CD4-positive, CD25-positive, alpha-beta regulatory T cell (primary cell): ENCODE data around the gene TCIRG1. TPM values are rescaled to one million over a fixed set of nuclear protein-coding genes. Genes with fewer than 3 reads are reported as not detected.

ENCODE experiments used
- ATAC-seq, 2 donors: fragments of 150-1000 bp; cut with Tn5 transposase; one replicate each; pipeline ENCODE4 v1.10.0; 2021; ENCODE audit warnings: low read depth in 2 of 2, moderate number of reproducible peaks in 2 of 2, moderate library complexity in 1 of 2
- DNase-seq, 3 donors: peaks; one replicate each; pipeline versions ENCODE4 v3.0.0 to v3.0.0-alpha.2; 2012 to 2022; ENCODE audit warnings: mixed read lengths in 1 of 3
- H3K27ac ChIP-seq: one replicate; pipeline ENCODE4 v1.7.0; 2013; ENCODE audit warnings: mild to moderate bottlenecking, low read length; ENCODE audit not compliant: insufficient read depth, poor library complexity, severe bottlenecking
- H3K27me3 ChIP-seq: one replicate; pipeline ENCODE4 v1.7.0; 2013; ENCODE audit warnings: low read length; ENCODE audit not compliant: control insufficient read depth, insufficient read depth
- H3K36me3 ChIP-seq: one replicate; pipeline ENCODE4 v1.7.0; 2013; ENCODE audit warnings: mild to moderate bottlenecking, low read length, moderate library complexity; ENCODE audit not compliant: control insufficient read depth, insufficient read depth
- H3K4me1 ChIP-seq: 2 replicates; pipeline ENCODE4 v1.7.0; 2013; ENCODE audit warnings: mild to moderate bottlenecking, low read length; ENCODE audit not compliant: insufficient read depth, control insufficient read depth, poor library complexity, severe bottlenecking
- H3K4me3 ChIP-seq: one replicate; pipeline ENCODE4 v1.7.0; 2013; ENCODE audit warnings: low read depth, mild to moderate bottlenecking, low read length, moderate library complexity
- H3K9me3 ChIP-seq, 2 experiments: 1 replicate in 1 of 2; 2 replicates in 1 of 2; pipeline ENCODE4 v1.7.0; 2013; ENCODE audit warnings: low read length in 2 of 2, mild to moderate bottlenecking in 1 of 2, moderate library complexity in 1 of 2; ENCODE audit not compliant: control insufficient read depth in 2 of 2
- H3K27ac Mint-ChIP-seq, 3 donors: one replicate each; pipeline ENCODE4 v1.8.0; 2020 to 2022; ENCODE audit warnings: mild to moderate bottlenecking in 3 of 3, mixed read lengths in 3 of 3, moderate library complexity in 2 of 3
- H3K27me3 Mint-ChIP-seq: one replicate; pipeline ENCODE4 v1.8.0; 2022; ENCODE audit warnings: mild to moderate bottlenecking, mixed read lengths
- H3K36me3 Mint-ChIP-seq: one replicate; pipeline ENCODE4 v1.8.0; 2020; ENCODE audit warnings: mixed read lengths
- H3K4me1 Mint-ChIP-seq, 4 donors: one replicate each; pipeline ENCODE4 v1.8.0; 2020 to 2022; ENCODE audit warnings: mixed read lengths in 4 of 4, mild to moderate bottlenecking in 1 of 4
- H3K4me3 Mint-ChIP-seq, 4 donors: one replicate each; pipeline ENCODE4 v1.8.0; 2020 to 2022; ENCODE audit warnings: mild to moderate bottlenecking in 4 of 4, mixed read lengths in 4 of 4, moderate library complexity in 3 of 4
- H3K9me3 Mint-ChIP-seq, 7 donors: one replicate each; pipeline ENCODE4 v1.8.0; 2020 to 2022; ENCODE audit warnings: mixed read lengths in 7 of 7, mild to moderate bottlenecking in 3 of 7, moderate library complexity in 2 of 7
- polyA plus RNA-seq, 4 donors: library from polyadenylated mRNA; unstranded; fragments of 300-500 nt; fragmentation: Illumina TruSeq; gene quantifications; one replicate each; pipeline ENCODE4 v1.2.3, GENCODE V29; 2021
- total RNA-seq: library from RNA; stranded (reverse); gene quantifications from one replicate; pipeline ENCODE4 v1.2.3, GENCODE V29; 2022

TCIRG1 gene
- total and polyA plus RNA-seq, 5 donors from 2014 or later: 33.3 to 290 (median 53.9) TPM

DNA sequence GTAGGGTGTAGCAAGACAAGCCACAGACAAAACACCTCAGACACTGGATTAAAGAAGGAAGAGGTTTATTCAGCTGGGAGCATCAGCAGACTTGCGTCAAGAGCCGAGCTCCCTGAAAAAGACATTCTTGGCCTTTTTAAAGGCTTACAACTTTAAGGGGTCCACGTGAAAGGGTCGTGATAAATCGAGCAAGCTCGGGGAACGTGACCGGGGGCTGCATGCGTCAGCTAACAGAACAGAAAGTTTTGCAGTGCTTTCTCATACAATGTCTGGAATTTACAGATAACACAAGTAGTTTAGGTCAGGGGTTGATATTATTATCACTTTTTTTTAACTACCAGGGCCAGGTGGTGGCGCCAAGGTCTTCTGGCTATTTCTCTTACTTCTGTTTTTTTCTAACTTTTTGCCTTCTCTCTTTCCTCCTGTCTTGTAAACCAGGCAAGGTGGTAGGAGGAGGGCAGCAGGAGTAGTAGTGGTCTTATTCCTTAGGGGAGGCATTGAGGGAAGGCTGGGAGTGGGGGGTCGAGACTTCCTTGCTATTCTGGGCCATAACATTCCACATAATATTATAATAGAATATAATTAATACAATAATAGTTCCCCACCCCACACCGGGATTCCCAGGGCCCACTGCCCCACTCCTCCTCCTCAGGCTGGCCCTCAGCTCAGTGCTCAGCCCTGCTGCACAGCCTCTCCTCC, 29.3 kb upstream of the TCIRG1 start:
- peak overlapping the region in 1 of 4 donors; percentile 54 for H3K4me3 Mint-ChIP-seq
- H3K36me3 ChIP-seq: no peaks in the 10 kb centered on the region
- ATAC-seq (no peak), DNase-seq (peak in 1 of 3 donors; percentile 39)
- H3K27ac ChIP-seq: no peak overlapping the region
- peaks cover 5% of the 10 kb centered on the region for H3K27me3 Mint-ChIP-seq
- H3K9me3 Mint-ChIP-seq: peaks cover 0 to 1% (median 0%) of the 10 kb centered on the region in 7 donors
- H3K27ac Mint-ChIP-seq: no peak overlapping the region
- no peaks in the 10 kb centered on the region for H3K9me3 ChIP-seq
- H3K4me1 ChIP-seq: no peaks in the 10 kb centered on the region
- no peak overlapping the region for H3K4me3 ChIP-seq
- H3K36me3 Mint-ChIP-seq: no peaks in the 10 kb centered on the region
- H3K27me3 ChIP-seq: no peaks in the 10 kb centered on the region
- peaks cover 0 to 9% (median 0%) of the 10 kb centered on the region in 4 donors for H3K4me1 Mint-ChIP-seq

DNA sequence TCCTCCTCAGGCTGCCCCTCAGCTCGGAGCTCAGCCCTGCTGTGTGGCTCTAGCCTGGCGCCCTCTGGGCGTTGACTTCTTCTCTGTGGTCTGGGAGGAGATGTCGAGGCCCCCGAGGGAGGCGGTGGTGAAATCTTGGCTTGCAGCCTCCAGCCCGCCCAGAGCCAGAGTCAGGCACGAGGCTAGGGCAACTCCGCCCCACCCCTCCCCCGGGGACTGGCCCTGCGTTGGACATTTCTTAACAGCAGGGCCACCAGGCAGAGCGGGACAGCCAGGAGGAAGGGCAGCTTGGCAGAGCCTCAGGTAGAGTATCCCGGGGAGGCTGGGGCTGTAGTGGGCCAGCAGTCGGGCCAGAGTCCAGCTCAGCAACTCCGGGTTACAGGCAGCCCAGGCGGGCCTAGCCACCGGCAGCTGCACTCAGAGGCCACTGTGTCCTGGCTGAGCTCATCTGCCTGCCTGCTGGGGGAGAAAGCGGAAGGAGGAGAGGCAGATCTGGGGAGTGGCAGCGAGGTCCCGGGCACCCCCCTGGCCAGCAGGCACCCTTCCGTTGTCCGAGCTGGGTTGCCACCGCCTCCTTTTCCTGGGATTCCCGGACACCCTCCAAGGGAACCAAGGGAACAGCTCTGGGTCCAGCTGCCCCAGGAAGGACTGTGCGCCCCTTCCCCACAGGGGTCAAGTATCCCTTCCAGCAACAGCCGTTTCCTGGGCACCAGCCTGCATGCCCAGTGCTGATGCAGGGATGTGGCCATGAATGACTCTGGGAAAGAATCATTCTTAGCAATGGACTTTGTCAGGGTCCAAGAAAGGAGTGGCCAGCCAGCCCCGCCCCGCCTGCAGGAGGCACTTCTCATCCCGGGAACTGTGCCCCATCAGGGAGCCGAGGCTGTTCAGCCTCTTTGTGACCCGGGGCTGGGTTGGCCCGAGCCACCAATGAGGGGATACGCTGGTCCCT, 28.5 kb upstream of the TCIRG1 start, which contains the start of gene ALDH3B1:
TSS of gene ALDH3B1 (plus strand) at position 238 of the 952 bp plus-strand sequence. CDS start 4,971 bp downstream, outside the sequence.
- DNase-seq (no peak), ATAC-seq (peak; percentile 25 to 35)
- peaks cover 0 to 1% (median 0%) of the 10 kb centered on the region in 7 donors for H3K9me3 Mint-ChIP-seq
- H3K36me3 Mint-ChIP-seq: no peaks in the 10 kb centered on the region
- Histone ChIP-seq H3K27me3 (no peaks in the 10 kb centered on the region), H3K27ac (no peak within 1 kb of the TSS), H3K9me3 (no peaks in the 10 kb centered on the region), H3K4me3 (no peak within 1 kb of the TSS), H3K36me3 (no peaks in the 10 kb centered on the region), H3K4me1 (no peaks in the 10 kb centered on the region)
- peaks cover 0 to 4% (median 0%) of the 10 kb centered on the region in 4 donors for H3K4me1 Mint-ChIP-seq
- H3K27ac Mint-ChIP-seq: no peak within 1 kb of the TSS
- H3K4me3 Mint-ChIP-seq: peak within 1 kb of the TSS in 1 of 4 donors; percentile 54
- H3K27me3 Mint-ChIP-seq: peaks cover 5% of the 10 kb centered on the region

DNA sequence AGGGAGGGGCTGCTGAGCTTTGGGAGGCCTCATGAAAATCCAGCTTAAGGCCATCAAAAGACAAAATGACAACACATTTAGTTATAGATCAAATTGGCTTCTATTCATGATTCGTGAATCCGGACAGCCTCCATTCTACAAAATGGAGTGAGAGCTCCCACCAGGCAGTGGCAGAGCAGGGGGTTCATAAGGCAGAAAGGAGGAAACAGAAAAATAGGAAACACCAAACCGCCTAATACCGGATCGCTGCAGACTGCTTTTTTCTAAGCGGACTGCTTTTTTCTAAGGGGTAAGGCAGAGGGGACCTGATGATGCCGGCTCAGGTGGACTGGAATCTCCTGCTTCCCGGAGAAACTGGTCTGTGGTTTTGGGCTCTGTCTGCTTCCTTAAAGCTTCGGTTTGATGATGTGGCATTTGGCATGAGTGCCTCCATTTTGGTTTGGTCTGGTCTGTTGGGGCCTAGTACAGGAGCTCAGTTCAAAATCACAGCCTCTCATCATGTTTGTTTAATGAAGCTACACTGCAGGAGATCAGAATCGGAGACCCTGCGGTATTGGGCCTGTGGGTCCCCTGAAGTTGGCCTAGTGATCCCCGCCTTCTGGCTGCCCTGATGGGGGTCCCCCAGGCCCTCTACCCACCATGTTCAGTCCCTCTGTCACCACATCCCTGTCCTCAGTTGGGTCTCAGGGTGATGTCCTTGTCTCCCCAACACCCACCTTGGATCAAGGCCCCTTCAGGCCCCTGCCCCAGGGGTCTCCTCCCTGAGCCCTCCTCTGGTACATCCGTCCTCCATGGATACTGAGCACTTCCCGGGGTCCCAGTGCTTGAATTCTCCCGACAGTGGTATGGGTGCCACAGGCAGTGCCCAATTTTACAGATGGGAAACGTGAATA, 27.5 kb upstream of the TCIRG1 start:
- no peak overlapping the region for H3K4me3 ChIP-seq
- H3K9me3 ChIP-seq: no peaks in the 10 kb centered on the region
- H3K27me3 ChIP-seq: no peaks in the 10 kb centered on the region
- no peaks in the 10 kb centered on the region for H3K36me3 Mint-ChIP-seq
- H3K36me3 ChIP-seq: no peaks in the 10 kb centered on the region
- DNase-seq (no peak), ATAC-seq (no peak)
- H3K27ac Mint-ChIP-seq: no peak overlapping the region
- peaks cover 0 to 1% (median 0%) of the 10 kb centered on the region in 7 donors for H3K9me3 Mint-ChIP-seq
- H3K4me3 Mint-ChIP-seq: no peak overlapping the region
- no peaks in the 10 kb centered on the region for H3K4me1 ChIP-seq
- peaks cover 0 to 4% (median 0%) of the 10 kb centered on the region in 4 donors for H3K4me1 Mint-ChIP-seq
- H3K27ac ChIP-seq: no peak overlapping the region
- peaks cover 5% of the 10 kb centered on the region for H3K27me3 Mint-ChIP-seq

DNA sequence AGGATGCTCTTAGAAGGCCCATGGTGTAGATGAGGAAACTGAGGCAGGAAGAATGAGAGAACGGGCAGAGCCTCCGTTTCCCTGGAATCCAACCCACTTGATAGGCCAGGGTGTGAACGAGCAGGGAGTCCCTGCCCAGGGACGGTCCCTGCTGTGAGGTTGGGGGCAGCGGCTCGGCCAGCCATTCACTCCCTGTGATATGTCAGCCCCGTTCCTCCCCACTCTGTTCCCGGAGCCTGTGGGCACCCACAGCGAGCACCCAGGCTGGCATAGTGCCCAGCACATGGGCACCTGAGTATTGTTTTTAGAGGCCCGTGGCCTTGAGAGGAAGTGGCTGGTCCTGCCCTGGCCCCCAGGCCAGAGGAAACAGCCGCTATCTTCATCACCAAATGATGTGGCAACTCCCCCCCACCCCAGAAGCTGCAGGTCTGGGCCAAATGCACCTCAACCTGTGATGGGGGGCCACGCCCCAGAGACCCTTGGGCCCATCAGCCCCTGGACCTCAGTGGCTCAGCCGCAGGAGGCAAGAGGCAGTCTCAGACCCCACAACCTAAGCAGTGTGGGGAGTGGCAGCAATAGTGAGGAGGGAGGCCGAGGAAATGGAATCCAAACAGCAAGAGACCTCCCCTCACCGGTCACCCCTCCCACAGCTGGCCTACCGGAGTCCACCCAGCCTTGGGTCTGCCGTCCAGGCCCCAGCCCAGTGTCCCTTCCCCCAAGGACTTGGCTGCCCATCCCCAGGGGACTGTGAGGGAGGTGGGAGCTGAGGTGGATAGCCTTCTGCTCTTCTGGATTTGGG, 26.6 kb upstream of the TCIRG1 start:
- H3K4me3 Mint-ChIP-seq: no peak overlapping the region
- no peak overlapping the region for H3K27ac ChIP-seq
- no peak for DNase-seq

DNA sequence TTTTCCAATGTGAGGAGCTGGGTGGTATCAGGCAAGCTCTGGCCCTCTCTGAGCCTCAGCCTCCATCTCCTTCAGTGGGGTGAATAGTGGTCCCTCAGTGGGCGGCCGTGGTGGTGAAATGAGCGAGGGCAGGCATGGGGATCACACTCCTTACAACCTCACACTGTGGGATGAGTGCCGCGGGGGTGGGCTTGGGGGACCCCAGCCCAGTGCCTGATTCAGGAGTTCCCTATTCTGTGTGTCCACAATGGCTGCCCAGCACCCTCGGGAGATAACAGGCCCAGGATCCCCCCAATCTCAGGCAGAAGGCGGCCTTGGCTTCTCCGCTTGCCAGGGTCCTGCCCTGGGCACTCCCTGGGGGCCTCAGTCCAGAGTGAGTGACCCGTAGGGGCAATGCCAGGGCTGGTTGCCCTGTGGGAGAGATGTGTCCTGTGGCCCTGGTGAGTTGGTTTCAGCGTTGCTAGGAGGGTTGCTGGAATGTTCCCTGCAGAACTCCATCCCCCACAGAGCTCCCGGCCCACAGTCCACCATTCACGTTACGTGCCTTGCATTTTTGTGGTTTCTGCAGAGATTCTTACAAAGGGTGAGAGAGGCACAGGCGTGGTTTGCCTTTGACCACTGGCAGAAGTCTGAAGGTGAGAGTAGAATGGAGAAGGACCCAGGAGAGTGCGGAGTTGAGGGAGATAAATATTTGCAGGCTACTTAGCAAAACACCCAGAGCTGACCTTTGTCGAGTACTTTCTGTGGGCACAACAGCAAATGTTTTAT, 25.8 kb upstream of the TCIRG1 start:
- Histone ChIP-seq H3K4me1 (no peaks in the 10 kb centered on the region), H3K4me3 (no peak overlapping the region), H3K27ac (no peak overlapping the region), H3K9me3 (no peaks in the 10 kb centered on the region), H3K36me3 (no peaks in the 10 kb centered on the region), H3K27me3 (no peaks in the 10 kb centered on the region)
- ATAC-seq (no peak), DNase-seq (no peak)
- peaks cover 0 to 1% (median 0%) of the 10 kb centered on the region in 7 donors for H3K9me3 Mint-ChIP-seq
- H3K36me3 Mint-ChIP-seq: no peaks in the 10 kb centered on the region
- H3K4me1 Mint-ChIP-seq: peaks cover 0 to 4% (median 0%) of the 10 kb centered on the region in 4 donors
- H3K4me3 Mint-ChIP-seq: no peak overlapping the region
- H3K27me3 Mint-ChIP-seq: peaks cover 5% of the 10 kb centered on the region
- H3K27ac Mint-ChIP-seq: peak overlapping the region in 1 of 3 donors; percentile 66

More for the DNA sequence above, 26.6 kb upstream of the TCIRG1 start:
- no peak for ATAC-seq
- Histone ChIP-seq H3K36me3 (no peaks in the 10 kb centered on the region), H3K27me3 (no peaks in the 10 kb centered on the region), H3K4me3 (no peak overlapping the region), H3K4me1 (no peaks in the 10 kb centered on the region), H3K9me3 (no peaks in the 10 kb centered on the region)
- Mint-ChIP-seq H3K36me3 (no peaks in the 10 kb centered on the region), H3K27me3 (peaks cover 5% of the 10 kb centered on the region), H3K4me1 (peaks cover 0 to 4% (median 0%) of the 10 kb centered on the region in 4 donors), H3K9me3 (peaks cover 0 to 1% (median 0%) of the 10 kb centered on the region in 7 donors), H3K27ac (no peak overlapping the region)

DNA sequence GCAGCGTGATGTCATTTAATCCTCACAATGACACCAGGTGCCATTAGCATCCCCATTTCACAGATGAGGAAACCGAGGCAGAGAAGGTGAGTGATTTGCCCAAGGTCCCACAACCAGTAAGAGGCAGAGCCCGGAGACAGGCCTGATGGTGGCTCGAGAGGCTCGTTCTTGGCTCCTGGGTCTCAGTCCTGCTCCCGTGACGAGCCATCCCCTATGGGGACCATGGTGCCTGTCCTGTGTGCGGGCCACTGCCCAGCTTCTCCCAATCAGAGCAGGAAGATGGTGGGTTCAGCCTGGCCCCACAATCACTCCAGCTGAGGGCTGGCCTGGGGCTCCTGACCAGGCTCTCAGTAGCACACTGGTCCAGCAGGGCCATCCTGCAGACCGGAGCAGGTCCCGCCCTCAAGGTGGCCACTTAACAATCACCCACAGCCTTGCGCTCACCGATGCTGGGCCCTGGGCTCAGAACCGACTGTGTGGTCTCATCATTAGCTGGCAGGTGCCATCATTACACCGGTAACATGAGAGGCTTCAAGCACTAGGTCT, 25.1 kb upstream of the TCIRG1 start:
- H3K27ac ChIP-seq: no peak overlapping the region
- H3K4me1 ChIP-seq: no peaks in the 10 kb centered on the region
- no peaks in the 10 kb centered on the region for H3K36me3 ChIP-seq
- Mint-ChIP-seq H3K4me1 (peaks cover 0 to 4% (median 0%) of the 10 kb centered on the region in 4 donors), H3K36me3 (no peaks in the 10 kb centered on the region), H3K27me3 (peaks cover 5% of the 10 kb centered on the region), H3K9me3 (peaks cover 0 to 1% (median 0%) of the 10 kb centered on the region in 7 donors), H3K4me3 (no peak overlapping the region), H3K27ac (no peak overlapping the region)
- H3K27me3 ChIP-seq: no peaks in the 10 kb centered on the region
- DNase-seq (no peak), ATAC-seq (no peak)
- no peak overlapping the region for H3K4me3 ChIP-seq
- H3K9me3 ChIP-seq: no peaks in the 10 kb centered on the region
